ENCODE results near the gene WIPF1.

The WIPF1 gene

GRCh38 chr2:174581491-174581890 lies 16.1 kb downstream of the WIPF1 start:
- H3K9ac ChIP-seq (ENCODE audit: low read length) = no peak overlapping the region
- H3K27ac ChIP-seq (ENCODE audit: low read length) = no peak overlapping the region
- H3K36me3 ChIP-seq (replicated peaks; ENCODE audit: low read depth, low read length) = peaks cover 46% of the 10 kb centered on the region
- H3K27me3 ChIP-seq (ENCODE audit: low read depth, low read length) = no peaks in the 10 kb centered on the region
- H3K9me3 ChIP-seq (ENCODE audit: insufficient read depth, low read length) = no peaks in the 10 kb centered on the region
- H3K79me2 ChIP-seq (ENCODE audit: low read length) = peaks cover 6% of the 10 kb centered on the region; the same call in 1 of the 2 replicates
- TF ChIP-seq EZH2phosphoT487 (IDR thresholded peaks at IDR 0.05; ENCODE audit: low read depth) (no peak), CTCF (IDR thresholded peaks at IDR 0.05; ENCODE audit: low read depth, low read length) (no peak)
- no peak overlapping the region for H3K4me2 ChIP-seq (ENCODE audit: low read length)
- peaks cover 4% of the 10 kb centered on the region; the same call in 1 of the 2 replicates for H4K20me1 ChIP-seq (ENCODE audit: insufficient read depth, low read length)
- H3K4me1 ChIP-seq (ENCODE audit: low read length) = peaks cover 15% of the 10 kb centered on the region
- H3K4me3 ChIP-seq (ENCODE audit: low read length) = no peak overlapping the region
- no peak overlapping the region for H2AFZ ChIP-seq (ENCODE audit: low read depth, low read length)

GRCh38 chr2:174580951-174581350 lies 16.7 kb downstream of the WIPF1 start:
- no peak overlapping the region for H3K27ac ChIP-seq (ENCODE audit: low read length)
- H3K9ac ChIP-seq (ENCODE audit: low read length) = no peak overlapping the region

DNA sequence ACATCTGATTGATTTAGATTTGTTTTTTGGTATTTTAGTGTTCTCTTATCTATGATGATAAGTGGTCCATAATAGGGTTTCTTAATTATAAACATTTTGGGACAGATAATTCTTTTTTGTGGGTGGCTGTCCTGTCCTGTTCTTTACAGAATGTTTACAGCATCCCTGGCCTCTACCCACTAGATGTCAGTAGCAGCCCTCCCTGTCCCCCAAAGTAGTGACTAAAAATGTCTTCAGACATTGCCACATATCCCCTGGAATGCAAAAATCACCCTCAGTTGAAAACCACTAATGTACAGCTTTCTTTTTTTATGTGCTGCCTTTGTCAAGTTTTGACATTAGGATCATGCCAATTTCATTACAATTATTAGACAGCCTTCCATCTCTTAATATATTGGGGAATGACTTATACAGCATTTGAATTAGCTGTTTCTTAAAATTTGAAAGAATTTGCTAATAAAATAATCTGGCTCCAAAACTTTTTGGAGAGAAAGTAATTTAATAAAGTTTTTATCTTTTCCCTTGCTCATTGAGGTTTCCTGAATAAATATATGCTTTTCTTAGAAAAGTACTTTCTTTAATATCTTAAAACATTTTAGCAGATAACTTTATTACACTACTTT lies 19.5 kb downstream of the WIPF1 start:
- Histone ChIP-seq H3K4me3 (ENCODE audit: low read length) (no peak overlapping the region), H3K79me2 (ENCODE audit: low read length) (no peaks in the 10 kb centered on the region), H3K27ac (ENCODE audit: low read length) (no peak overlapping the region), H2AFZ (ENCODE audit: low read depth, low read length) (no peak overlapping the region), H3K4me1 (ENCODE audit: low read length) (peaks cover 15% of the 10 kb centered on the region), H3K9me3 (ENCODE audit: insufficient read depth, low read length) (no peaks in the 10 kb centered on the region), H3K9ac (ENCODE audit: low read length) (no peak overlapping the region), H4K20me1 (ENCODE audit: insufficient read depth, low read length) (no peaks in the 10 kb centered on the region; the same call in 1 of the 2 replicates), H3K36me3 (replicated peaks; ENCODE audit: low read depth, low read length) (peaks cover 46% of the 10 kb centered on the region), H3K4me2 (ENCODE audit: low read length) (no peak overlapping the region), H3K27me3 (ENCODE audit: low read depth, low read length) (no peaks in the 10 kb centered on the region)
- TF ChIP-seq EZH2phosphoT487 (IDR thresholded peaks at IDR 0.05; ENCODE audit: low read depth) (no peak), CTCF (IDR thresholded peaks at IDR 0.05; ENCODE audit: low read depth, low read length) (peak; percentile 70)

More at GRCh38 chr2:174580951-174581350, 16.7 kb downstream of the WIPF1 start:
- H3K36me3 ChIP-seq (replicated peaks; ENCODE audit: low read depth, low read length) = peaks cover 48% of the 10 kb centered on the region
- no peak overlapping the region for H2AFZ ChIP-seq (ENCODE audit: low read depth, low read length)
- peaks cover 3% of the 10 kb centered on the region; the same call in 1 of the 2 replicates for H3K79me2 ChIP-seq (ENCODE audit: low read length)
- peaks cover 15% of the 10 kb centered on the region for H3K4me1 ChIP-seq (ENCODE audit: low read length)
- H3K4me2 ChIP-seq (ENCODE audit: low read length) = no peak overlapping the region
- H3K4me3 ChIP-seq (ENCODE audit: low read length) = no peak overlapping the region
- no peaks in the 10 kb centered on the region for H3K27me3 ChIP-seq (ENCODE audit: low read depth, low read length)
- no peaks in the 10 kb centered on the region for H3K9me3 ChIP-seq (ENCODE audit: insufficient read depth, low read length)
- H4K20me1 ChIP-seq (ENCODE audit: insufficient read depth, low read length) = peaks cover 3% of the 10 kb centered on the region; the same call in 1 of the 2 replicates
- TF ChIP-seq EZH2phosphoT487 (IDR thresholded peaks at IDR 0.05; ENCODE audit: low read depth) = no peak
- TF ChIP-seq CTCF (IDR thresholded peaks at IDR 0.05; ENCODE audit: low read depth, low read length) = no peak

- Histone ChIP-seq H3K27ac (ENCODE audit: low read length) (no peak overlapping the region), H3K4me2 (ENCODE audit: low read length) (no peak overlapping the region), H4K20me1 (ENCODE audit: insufficient read depth, low read length) (no peaks in the 10 kb centered on the region), H3K36me3 (replicated peaks; ENCODE audit: low read depth, low read length) (peaks cover 42% of the 10 kb centered on the region), H2AFZ (ENCODE audit: low read depth, low read length) (no peak overlapping the region), H3K79me2 (ENCODE audit: low read length) (no peaks in the 10 kb centered on the region), H3K4me1 (ENCODE audit: low read length) (peaks cover 6% of the 10 kb centered on the region), H3K27me3 (ENCODE audit: low read depth, low read length) (no peaks in the 10 kb centered on the region), H3K4me3 (ENCODE audit: low read length) (no peak overlapping the region), H3K9me3 (ENCODE audit: insufficient read depth, low read length) (no peaks in the 10 kb centered on the region), H3K9ac (ENCODE audit: low read length) (no peak overlapping the region)
- TF ChIP-seq CTCF (IDR thresholded peaks at IDR 0.05; ENCODE audit: low read depth, low read length) = no peak
- no peak for TF ChIP-seq EZH2phosphoT487 (IDR thresholded peaks at IDR 0.05; ENCODE audit: low read depth)
These were observed 22.4 kb downstream of the WIPF1 start for GRCh38 chr2:174575124-174575776.

All from OCI-LY3 (cell line).